HepG2 (cell line): ENCODE data around the gene HELZ2. TPM values are rescaled to one million over a fixed set of nuclear protein-coding genes. Genes with fewer than 3 reads are reported as not detected.

ENCODE experiments used
- ATAC-seq: fragments of 200-7000 bp; cut with Tn5 transposase; 3 replicates; pipeline ENCODE4 v1.9.1; 2020; ENCODE audit warnings: mild to moderate bottlenecking, moderate library complexity
- BruUV-seq: library from RNA; stranded (reverse); fragments of 400-500 nt; replicated peaks from 2 replicates; lab custom pipeline; 2021; lab: Mats Ljungman, UMichigan
- CTCF ChIA-PET: fragments of 300-600 bp; formaldehyde crosslinking; extraction: SDS; loops from one replicate; lab custom pipeline; 2021; ENCODE audit warnings: low total read pairs, inconsistent platforms, low intra/inter-chr PET ratio; lab: Yijun Ruan, JAX
- POLR2A ChIA-PET: fragments of 350-600 bp; sonication (Branson Sonifier 250); formaldehyde crosslinking; loops from one replicate; lab custom pipeline; 2020; ENCODE audit warnings: antibody characterized with exemption, inconsistent platforms; lab: Yijun Ruan, JAX
- DNase-seq: peaks from one replicate; pipeline ENCODE4 v3.0.0-alpha.2; 2015; ENCODE audit warnings: low spot score
- FAIRE-seq: peaks from 3 replicates; lab custom pipeline; 2011; peaks lifted over from hg19 to GRCh38; lab: Jason Lieb, UNC
- H2AFZ ChIP-seq: one replicate; pipeline ENCODE4 v1.6.1; 2011; ENCODE audit warnings: low read length, inconsistent platforms
- H3K27ac ChIP-seq: fragments of 300-600 bp; 3 replicates; pipeline ENCODE4 v1.8.0; 2011; ENCODE audit warnings: mixed run types, mild to moderate bottlenecking, mixed read lengths, low read length, inconsistent platforms; ENCODE audit not compliant: insufficient read depth; ENCODE audit errors: extremely low read length
- H3K27me3 ChIP-seq, 2 experiments: fragments of 200-600 bp in 1 of 2; 2 replicates in 1 of 2; 3 replicates in 1 of 2; pipeline versions ENCODE4 v1.6.0 to v1.8.0; 2011; ENCODE audit warnings: low read length in 2 of 2, mild to moderate bottlenecking in 2 of 2, moderate library complexity in 2 of 2, inconsistent platforms in 1 of 2; ENCODE audit not compliant: insufficient read depth in 2 of 2, control insufficient read depth in 1 of 2
- H3K36me3 ChIP-seq, 2 experiments: fragments of 200-600 bp in 1 of 2; replicated peaks in 1 of 2; 2 replicates in 1 of 2; 3 replicates in 1 of 2; pipeline versions ENCODE4 v1.5.1 to v1.8.0; 2011; ENCODE audit warnings: low read length in 2 of 2, inconsistent platforms in 1 of 2; ENCODE audit not compliant: insufficient read depth in 2 of 2, control insufficient read depth in 1 of 2
- H3K4me1 ChIP-seq: 2 replicates; pipeline ENCODE4 v1.5.1; 2012; ENCODE audit warnings: low read length, inconsistent platforms; ENCODE audit not compliant: insufficient read depth
- H3K4me2 ChIP-seq: 2 replicates; pipeline ENCODE4 v1.6.0; 2011; ENCODE audit warnings: low read depth, low read length, inconsistent platforms
- H3K4me3 ChIP-seq, 3 experiments: fragments of 200-600 bp in 1 of 3; sonication (generic), shearing (Covaris generic) in 1 of 3; replicated peaks in 1 of 3; 2 replicates each; pipeline ENCODE4 v1.5.1; 2011 to 2016; ENCODE audit warnings: low read length in 3 of 3, inconsistent platforms in 2 of 3, low read depth in 2 of 3, mild to moderate bottlenecking in 2 of 3, control low read depth in 1 of 3, mixed read lengths in 1 of 3; ENCODE audit not compliant: insufficient read depth in 1 of 3
- H3K79me2 ChIP-seq: one replicate; pipeline ENCODE4 v1.6.1; 2011; ENCODE audit warnings: low read length, inconsistent platforms; ENCODE audit not compliant: insufficient read depth
- H3K9ac ChIP-seq: 2 replicates; pipeline ENCODE4 v1.6.0; 2011; ENCODE audit warnings: mild to moderate bottlenecking, low read depth, low read length, inconsistent platforms; ENCODE audit not compliant: insufficient read depth
- H3K9me3 ChIP-seq: 2 replicates; pipeline ENCODE4 v1.5.1; 2012; ENCODE audit warnings: mild to moderate bottlenecking, low read length
- H4K20me1 ChIP-seq: 2 replicates; pipeline ENCODE4 v1.6.0; 2011; ENCODE audit warnings: inconsistent platforms, mild to moderate bottlenecking, low read length, moderate library complexity; ENCODE audit not compliant: insufficient read depth
- JARID2 ChIP-seq: sonication (generic); formaldehyde crosslinking; IDR thresholded peaks from 2 replicates; pipeline ENCODE4 v1.8.1; 2023; ENCODE audit warnings: missing genetic modification reagents, inconsistent platforms; ENCODE audit not compliant: insufficient replicate concordance
- KLF16 ChIP-seq, 2 experiments: sonication (generic) in 1 of 2; formaldehyde crosslinking in 1 of 2; IDR thresholded peaks; 2 replicates each; pipeline versions ENCODE4 v1.6.1 to v1.8.0; 2016 to 2023; ENCODE audit warnings: missing genetic modification reagents in 2 of 2, missing compliant biosample characterization in 1 of 2
- ZNF660 ChIP-seq: sonication (generic); formaldehyde crosslinking; IDR thresholded peaks from 2 replicates; pipeline ENCODE4 v1.5.1; 2020; ENCODE audit warnings: mild to moderate bottlenecking, low read depth, missing genetic modification reagents, borderline replicate concordance
- WGBS: methylation state at CpG from one replicate; pipeline ENCODE4 v1.1.6; 2017; ENCODE audit warnings: low lambda C conversion rate; 5-methylcytosine and 5-hydroxymethylcytosine counted together
- in situ Hi-C: cut with HindIII; loops from 2 replicates; pipeline ENCODE4 v1.10.0; 2017; ENCODE audit warnings: low pct_unique_long_range_greater_than_20kb; ENCODE audit not compliant: extremely low pct_ligation_motif_present
- intact Hi-C: fragments of 100-400 bp; cut with micrococcal nuclease; formaldehyde crosslinking; loops from one replicate; pipeline ENCODE4 v1.10.0; 2022; ENCODE audit not compliant: unreplicated experiment
- polyA plus RNA-seq, 8 experiments: library from polyadenylated mRNA; depleted of rRNA in 3 of 8; stranded (reverse) in 7 of 8; unstranded in 1 of 8; fragments of >200 nt; fragmentation: Illumina TruSeq in 4 of 8; extraction: Trizol in 4 of 8; gene quantifications; 2 replicates each; pipeline versions ENCODE4 v1.2.1 to v1.2.3, GENCODE V29; 2011 to 2016; ENCODE audit warnings: low read depth in 4 of 8, missing spikeins in 1 of 8, mixed read lengths in 1 of 8; ENCODE audit not compliant: insufficient read depth in 1 of 8
- total RNA-seq, 5 experiments: library from RNA; depleted of rRNA; stranded (reverse); fragments of >200 nt; fragmentation: Illumina TruSeq; extraction: Trizol; gene quantifications; 2 replicates each; pipeline ENCODE4 v1.2.3, GENCODE V29; 2016; ENCODE audit warnings: low read depth in 1 of 5
- TF ChIP-seq, protein P1 (sequence below): sonication (generic); formaldehyde crosslinking; IDR thresholded peaks from 2 replicates; pipeline ENCODE4 v1.4.0; 2020; ENCODE audit warnings: missing genetic modification reagents, borderline replicate concordance
- TF ChIP-seq, protein P2 (sequence below): sonication (generic); formaldehyde crosslinking; IDR thresholded peaks from 2 replicates; pipeline ENCODE4; 2020; ENCODE audit warnings: missing genetic modification reagents, mild to moderate bottlenecking, borderline replicate concordance

HELZ2 gene
- total and polyA plus RNA-seq, 2 of the 13 experiments (the other 11 are each of a cell fraction or from before 2014, with no cell fraction given), result 9.6 to 10.1 TPM

DNA sequence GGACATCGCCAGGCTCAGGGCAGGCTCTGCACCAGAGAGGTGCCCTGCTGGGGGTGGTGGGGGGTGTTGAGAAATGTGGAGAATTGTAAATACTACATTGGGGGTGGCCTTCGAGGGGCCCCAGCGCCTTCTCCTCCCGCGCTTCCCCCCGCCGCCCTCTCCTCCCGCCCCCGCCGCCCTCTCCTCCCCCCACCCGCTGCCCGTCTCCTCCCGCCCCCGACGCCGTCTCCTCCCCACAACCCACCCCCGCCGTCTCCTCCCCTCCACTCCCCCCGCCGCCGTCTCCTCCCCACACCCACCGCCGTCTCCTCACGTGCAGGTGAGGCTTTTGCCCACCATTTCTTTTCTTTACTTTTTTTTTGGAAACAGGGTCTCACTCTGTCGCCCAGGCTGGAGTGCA, 25.0 kb downstream of the HELZ2 start:
- no TSS peak for BruUV-seq
- no peaks in the 10 kb centered on the region for H3K79me2 ChIP-seq
- ATAC-seq (no peak), DNase-seq (no peak), FAIRE-seq (no peak)
- no peaks in the 10 kb centered on the region; the same call in 1 of the 2 replicates for H4K20me1 ChIP-seq
- TF ChIP-seq JARID2 (CRISPR knock-in tag) (no peak), ZNF660 (CRISPR knock-in tag) (no peak), KLF16 (CRISPR knock-in tag; IDR thresholded peaks at IDR 0.05) (no peak)
- TF ChIP-seq, protein P1, sequence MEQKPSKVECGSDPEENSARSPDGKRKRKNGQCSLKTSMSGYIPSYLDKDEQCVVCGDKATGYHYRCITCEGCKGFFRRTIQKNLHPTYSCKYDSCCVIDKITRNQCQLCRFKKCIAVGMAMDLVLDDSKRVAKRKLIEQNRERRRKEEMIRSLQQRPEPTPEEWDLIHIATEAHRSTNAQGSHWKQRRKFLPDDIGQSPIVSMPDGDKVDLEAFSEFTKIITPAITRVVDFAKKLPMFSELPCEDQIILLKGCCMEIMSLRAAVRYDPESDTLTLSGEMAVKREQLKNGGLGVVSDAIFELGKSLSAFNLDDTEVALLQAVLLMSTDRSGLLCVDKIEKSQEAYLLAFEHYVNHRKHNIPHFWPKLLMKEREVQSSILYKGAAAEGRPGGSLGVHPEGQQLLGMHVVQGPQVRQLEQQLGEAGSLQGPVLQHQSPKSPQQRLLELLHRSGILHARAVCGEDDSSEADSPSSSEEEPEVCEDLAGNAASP (CRISPR knock-in tag), result no peak
- TF ChIP-seq, protein P2, sequence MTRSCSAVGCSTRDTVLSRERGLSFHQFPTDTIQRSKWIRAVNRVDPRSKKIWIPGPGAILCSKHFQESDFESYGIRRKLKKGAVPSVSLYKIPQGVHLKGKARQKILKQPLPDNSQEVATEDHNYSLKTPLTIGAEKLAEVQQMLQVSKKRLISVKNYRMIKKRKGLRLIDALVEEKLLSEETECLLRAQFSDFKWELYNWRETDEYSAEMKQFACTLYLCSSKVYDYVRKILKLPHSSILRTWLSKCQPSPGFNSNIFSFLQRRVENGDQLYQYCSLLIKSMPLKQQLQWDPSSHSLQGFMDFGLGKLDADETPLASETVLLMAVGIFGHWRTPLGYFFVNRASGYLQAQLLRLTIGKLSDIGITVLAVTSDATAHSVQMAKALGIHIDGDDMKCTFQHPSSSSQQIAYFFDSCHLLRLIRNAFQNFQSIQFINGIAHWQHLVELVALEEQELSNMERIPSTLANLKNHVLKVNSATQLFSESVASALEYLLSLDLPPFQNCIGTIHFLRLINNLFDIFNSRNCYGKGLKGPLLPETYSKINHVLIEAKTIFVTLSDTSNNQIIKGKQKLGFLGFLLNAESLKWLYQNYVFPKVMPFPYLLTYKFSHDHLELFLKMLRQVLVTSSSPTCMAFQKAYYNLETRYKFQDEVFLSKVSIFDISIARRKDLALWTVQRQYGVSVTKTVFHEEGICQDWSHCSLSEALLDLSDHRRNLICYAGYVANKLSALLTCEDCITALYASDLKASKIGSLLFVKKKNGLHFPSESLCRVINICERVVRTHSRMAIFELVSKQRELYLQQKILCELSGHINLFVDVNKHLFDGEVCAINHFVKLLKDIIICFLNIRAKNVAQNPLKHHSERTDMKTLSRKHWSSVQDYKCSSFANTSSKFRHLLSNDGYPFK, result no peak
- no peak overlapping the region for H3K4me3 ChIP-seq
- H3K4me2 ChIP-seq, result no peak overlapping the region
- no peak overlapping the region for H3K27ac ChIP-seq
- intact Hi-C loops, result no loop called here
- WGBS, result 45% methylated on average over 25 of the region's 25 CpGs
- ChIA-PET CTCF (no interaction called here), POLR2A (no interaction called here)
- in situ Hi-C loops, result no loop called here
- H3K36me3 ChIP-seq, result no peaks in the 10 kb centered on the region
- peaks cover 27 to 57% of the 10 kb centered on the region in 2 experiments for H3K27me3 ChIP-seq
- H3K9me3 ChIP-seq, result no peaks in the 10 kb centered on the region
- peaks cover 22% of the 10 kb centered on the region for H3K4me1 ChIP-seq
- no peak overlapping the region for H2AFZ ChIP-seq
- H3K9ac ChIP-seq, result no peak overlapping the region
